Heart right ventricle (tissue), 16 donors: ENCODE data around the gene LHX6. TPM values are rescaled to one million over a fixed set of nuclear protein-coding genes. Genes with fewer than 3 reads are reported as not detected.

Experiments
- ATAC-seq, 8 donors: fragments of 200-7000 bp; cut with Tn5 transposase; one replicate each; pipeline ENCODE4 v1.9.1; 2020; ENCODE audit warnings: mild to moderate bottlenecking in 8 of 8, moderate library complexity in 8 of 8, moderate number of reproducible peaks in 1 of 8
- DNase-seq, 2 donors: peaks; one replicate each; pipeline ENCODE4 v3.0.0-alpha.2; 2020
- H3K27ac ChIP-seq, 10 donors: fragments of 200-600 bp; sonication (generic) in 2 of 10; one replicate each; pipeline versions ENCODE4 v1.5.0 to v1.8.0; 2020 to 2022; ENCODE audit warnings: mild to moderate bottlenecking in 3 of 10
- H3K27me3 ChIP-seq, 7 donors: fragments of 200-600 bp; one replicate each; pipeline ENCODE4 v1.8.0; 2021 to 2022; ENCODE audit warnings: mild to moderate bottlenecking in 2 of 7
- H3K36me3 ChIP-seq, 9 donors: fragments of 200-600 bp; sonication (generic) in 1 of 9; one replicate each; pipeline versions ENCODE4 v1.5.0 to v1.8.0; 2020 to 2022; ENCODE audit warnings: mild to moderate bottlenecking in 2 of 9
- H3K4me1 ChIP-seq, 9 donors: fragments of 200-600 bp; sonication (generic) in 1 of 9; one replicate each; pipeline versions ENCODE4 v1.5.0 to v1.8.0; 2020 to 2022; ENCODE audit warnings: mild to moderate bottlenecking in 4 of 9
- H3K4me3 ChIP-seq, 10 donors: fragments of 200-600 bp; sonication (generic) in 2 of 10; one replicate each; pipeline versions ENCODE4 v1.5.0 to v1.8.0; 2020 to 2022; ENCODE audit warnings: mild to moderate bottlenecking in 7 of 10, moderate library complexity in 2 of 10
- H3K9me3 ChIP-seq, 11 donors: fragments of 200-600 bp in 10 of 11; sonication (generic) in 2 of 11; one replicate each; pipeline versions ENCODE4 v1.5.0 to v1.8.0; 2013 to 2022; ENCODE audit warnings: mild to moderate bottlenecking in 2 of 11, control low read depth in 1 of 11, moderate library complexity in 1 of 11
- WGBS, 2 donors: extraction: QIAGEN DNeasy Blood & Tissue Kit; methylation state at CpG; one replicate each; pipeline ENCODE4 v1.1.7; 2013; ENCODE audit warnings: inconsistent platforms in 1 of 2; 5-methylcytosine and 5-hydroxymethylcytosine counted together
- intact Hi-C, 10 donors: fragments of 100-400 bp; cut with DNase I; formaldehyde crosslinking; loops; one replicate each; pipeline versions ENCODE4 v1.11.1 to v1.14.2; 2022
- polyA plus RNA-seq, 2 donors: library from polyadenylated mRNA; stranded (reverse); fragments of 200-250 nt; gene quantifications; one replicate each; pipeline ENCODE4 v1.2.3, GENCODE V29; 2013
- total RNA-seq, 10 donors: library from RNA; stranded (reverse); fragmentation: NEBNext Ultra II Directional in 3 of 10; extraction: Animal tissue kit (Norgen Biotek cat#: 25700) in 3 of 10; gene quantifications; one replicate each; pipeline versions ENCODE4 v1.2.1 to v1.2.4, GENCODE V29; 2021 to 2023
- TF ChIP-seq, protein P1 (sequence below), 9 donors: fragments of 200-600 bp; sonication (generic) in 2 of 9; IDR thresholded peaks; one replicate each; pipeline versions ENCODE4 v1.5.0 to v1.8.0; 2021 to 2022; ENCODE audit warnings: antibody characterized with exemption in 9 of 9, mild to moderate bottlenecking in 5 of 9, moderate library complexity in 1 of 9
- donor health status: Arrhythmogenic right ventricular cardiomyopathy.
- donor health status: ischemic (EF 13 %, LVEDD 7.1; RV severe dilation, severe dysfunction).
- donor health status: healthy with polysubstance abuse.
- donor health status: DM: no; HTN: yes; CAD: no.
- donor health status: DM: no; HTN: no; CAD: no.
- donor health status: ischemic (EF 25% LVEDD 6.9; RV normal size, moderate dysfunction).
- donor health status: ischemic (EF 25% LVEDD 5.7; RV mildly dilated, moderate dysfunction).
- donor health status: healthy.
- donor health status: DM: yes; HTN: yes; CAD: no.
- donor health status: Ischemic cardiomyopathy.
- donor health status: ischemic (EF 35%, LVEDD 5.7; RV mildly dilated, moderate dysfunction).
- donor health status: nonischemic (EF 11% LVEDD 7.7; RV severe dilation, severe dysfunction).
- donor health status: DM: yes; HTN: yes; CAD: no.
- donor health status: PGD.
- donor health status: ischemic (EF 29% LVEDD 5.4; RV normal size, mild dysfunction).
- donor health status: nonischemic (EF 23%, LVEDD 6.1; RV moderate dilation, normal function).

The LHX6 gene
- total and polyA plus RNA-seq, 12 donors, result 1.9 to 9.4 (median 5.9) TPM

DNA sequence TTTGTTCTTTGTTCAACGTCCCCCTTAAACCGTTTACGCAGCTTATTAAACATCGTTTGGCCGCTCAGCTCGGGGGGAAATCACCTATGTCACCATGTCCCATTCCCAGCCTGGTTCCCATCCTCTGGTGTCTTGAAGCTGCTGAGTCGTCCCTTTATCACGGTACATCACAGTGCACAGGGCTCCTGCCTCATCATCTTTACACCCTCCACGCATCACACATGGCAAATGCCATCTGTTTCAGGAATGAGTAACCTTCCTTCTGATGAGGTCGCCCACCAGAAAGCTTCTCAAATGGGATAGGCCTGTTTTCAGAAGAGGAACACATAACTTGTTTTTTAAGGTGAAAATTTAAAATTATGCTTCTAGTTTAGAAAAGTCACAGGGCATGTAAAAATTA is 7.9 kb upstream of the LHX6 start:
- H3K4me1 ChIP-seq, result peaks cover 0 to 10% (median 0%) of the 10 kb centered on the region in 9 donors
- TF ChIP-seq, protein P1, sequence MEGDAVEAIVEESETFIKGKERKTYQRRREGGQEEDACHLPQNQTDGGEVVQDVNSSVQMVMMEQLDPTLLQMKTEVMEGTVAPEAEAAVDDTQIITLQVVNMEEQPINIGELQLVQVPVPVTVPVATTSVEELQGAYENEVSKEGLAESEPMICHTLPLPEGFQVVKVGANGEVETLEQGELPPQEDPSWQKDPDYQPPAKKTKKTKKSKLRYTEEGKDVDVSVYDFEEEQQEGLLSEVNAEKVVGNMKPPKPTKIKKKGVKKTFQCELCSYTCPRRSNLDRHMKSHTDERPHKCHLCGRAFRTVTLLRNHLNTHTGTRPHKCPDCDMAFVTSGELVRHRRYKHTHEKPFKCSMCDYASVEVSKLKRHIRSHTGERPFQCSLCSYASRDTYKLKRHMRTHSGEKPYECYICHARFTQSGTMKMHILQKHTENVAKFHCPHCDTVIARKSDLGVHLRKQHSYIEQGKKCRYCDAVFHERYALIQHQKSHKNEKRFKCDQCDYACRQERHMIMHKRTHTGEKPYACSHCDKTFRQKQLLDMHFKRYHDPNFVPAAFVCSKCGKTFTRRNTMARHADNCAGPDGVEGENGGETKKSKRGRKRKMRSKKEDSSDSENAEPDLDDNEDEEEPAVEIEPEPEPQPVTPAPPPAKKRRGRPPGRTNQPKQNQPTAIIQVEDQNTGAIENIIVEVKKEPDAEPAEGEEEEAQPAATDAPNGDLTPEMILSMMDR (IDR thresholded peaks at IDR 0.05), result no peak
- no peak overlapping the region for H3K4me3 ChIP-seq
- no peaks in the 10 kb centered on the region for H3K9me3 ChIP-seq
- peaks cover 0 to 20% (median 0%) of the 10 kb centered on the region in 7 donors for H3K27me3 ChIP-seq
- no peak overlapping the region for H3K27ac ChIP-seq
- intact Hi-C loops, result loop anchor here in 1 of 10 donors (10.0 kb wide), 1 partner anchor 102 kb away; no protein-coding TSS in a partner anchor
- DNase-seq, result no peak
- no peak for ATAC-seq
- WGBS, 2 donors, result 82 to 87% methylated on average over 10 of the region's 10 CpGs
- peaks cover 0 to 40% (median 22%) of the 10 kb centered on the region in 9 donors for H3K36me3 ChIP-seq

DNA sequence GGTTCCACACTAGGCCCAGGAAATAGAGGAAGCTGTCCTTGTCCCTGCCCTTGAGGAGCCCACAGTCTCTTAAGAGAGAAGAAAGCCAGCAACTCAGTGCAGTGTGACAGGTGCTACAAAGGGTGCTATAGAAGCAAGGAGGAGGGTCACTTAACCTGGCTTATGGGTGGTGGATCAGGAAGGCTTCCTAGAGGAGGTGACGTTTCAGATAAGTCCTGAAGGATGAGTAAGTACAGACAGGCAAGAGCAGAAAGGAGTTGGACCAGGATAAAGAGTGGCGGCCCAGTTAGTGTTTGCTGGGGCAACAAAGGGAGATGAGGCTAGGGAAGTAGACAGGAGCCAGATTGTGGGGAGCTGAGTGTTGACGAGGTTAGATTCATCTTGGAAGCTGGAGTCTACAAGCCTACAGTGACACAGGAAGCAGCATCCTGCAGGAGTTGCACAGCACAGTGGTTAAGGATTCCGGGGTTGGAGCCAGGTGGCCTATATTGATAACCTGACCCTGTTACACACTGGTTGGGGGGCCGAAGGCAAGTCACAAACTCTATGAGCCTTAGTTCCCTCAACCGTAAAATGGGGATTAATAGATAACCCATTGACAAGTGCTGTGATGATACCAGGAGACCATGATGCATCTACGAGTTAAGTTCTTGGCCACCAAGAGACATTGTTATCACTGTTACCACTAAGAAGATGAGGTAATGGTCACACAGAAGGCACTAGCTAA is 5.4 kb upstream of the LHX6 start:
- TF ChIP-seq, protein P1 (IDR thresholded peaks at IDR 0.05), result no peak
- Histone ChIP-seq H3K4me1 (peaks cover 0 to 3% (median 0%) of the 10 kb centered on the region in 9 donors), H3K27ac (no peak overlapping the region), H3K27me3 (peaks cover 0 to 39% (median 25%) of the 10 kb centered on the region in 7 donors), H3K4me3 (no peak overlapping the region), H3K36me3 (peaks cover 0 to 15% (median 6%) of the 10 kb centered on the region in 9 donors), H3K9me3 (no peaks in the 10 kb centered on the region)
- ATAC-seq (peak in 1 of 8 donors; percentile 18), DNase-seq (no peak)
- WGBS, 2 donors, result 78 to 83% methylated on average over 7 of the region's 7 CpGs
- intact Hi-C loops, result loop anchor here in 1 of 10 donors (10.0 kb wide), 1 partner anchor 99 kb away; no protein-coding TSS in a partner anchor

GRCh38 chr9:122232796-122233306 is 4.1 kb upstream of the LHX6 start:
- WGBS, 2 donors, result 85% methylated on average over 6 of the region's 6 CpGs
- TF ChIP-seq, protein P1 (IDR thresholded peaks at IDR 0.05), result no peak
- intact Hi-C loops, result loop anchor here in 1 of 10 donors (10.0 kb wide), 1 partner anchor 98 kb away; no protein-coding TSS in a partner anchor
- peaks cover 0 to 12% (median 6%) of the 10 kb centered on the region in 9 donors for H3K4me1 ChIP-seq
- H3K27ac ChIP-seq, result no peak overlapping the region
- DNase-seq, result no peak
- peaks cover 8 to 52% (median 36%) of the 10 kb centered on the region in 7 donors for H3K27me3 ChIP-seq
- no peak overlapping the region for H3K4me3 ChIP-seq
- H3K9me3 ChIP-seq, result no peaks in the 10 kb centered on the region
- peaks cover 0 to 1% (median 0%) of the 10 kb centered on the region in 9 donors for H3K36me3 ChIP-seq
- no peak for ATAC-seq

DNA sequence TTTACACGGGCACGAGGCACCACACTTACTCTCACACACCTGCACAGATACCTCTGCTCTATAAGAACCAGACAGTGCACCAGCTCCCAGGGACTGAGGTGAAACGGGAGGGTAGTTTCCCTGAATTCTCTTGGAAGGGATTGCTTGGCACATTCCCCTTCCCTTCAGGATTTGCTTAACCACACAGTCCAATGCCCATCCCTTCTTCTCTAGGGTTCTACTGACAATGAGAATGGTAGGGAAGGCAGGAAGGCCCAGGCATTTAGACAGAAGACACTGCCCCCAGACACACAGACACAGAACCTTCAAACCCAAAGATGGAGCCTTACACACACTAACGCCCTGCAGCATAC is 704 bp upstream of the LHX6 start:
- Histone ChIP-seq H3K9me3 (no peaks in the 10 kb centered on the region), H3K27me3 (peaks cover 16 to 86% (median 70%) of the 10 kb centered on the region in 7 donors), H3K4me1 (peaks cover 4 to 33% (median 26%) of the 10 kb centered on the region in 9 donors), H3K4me3 (no peak overlapping the region), H3K36me3 (no peaks in the 10 kb centered on the region), H3K27ac (no peak overlapping the region)
- intact Hi-C loops, result loop anchor here in 1 of 10 donors (10.0 kb wide), 1 partner anchor 115 kb away; no protein-coding TSS in a partner anchor
- ATAC-seq (no peak), DNase-seq (no peak)
- TF ChIP-seq, protein P1 (IDR thresholded peaks at IDR 0.05), result no peak
- WGBS, 2 donors, result 39 to 49% methylated on average over 4 of the region's 4 CpGs
